B cell (primary cell): Measurements from ENCODE around the gene CHRM1.

Experiments used
- EZH2 ChIP-seq: IDR thresholded peaks from 2 replicates; pipeline ENCODE4 v1.6.1; 2012; ENCODE audit warnings: borderline replicate concordance, low read depth, mild to moderate bottlenecking, moderate library complexity, low read length; ENCODE audit not compliant: insufficient read depth, poor library complexity, severe bottlenecking
- TF ChIP-seq, protein P1 (sequence below): fragments of 200-600 bp; IDR thresholded peaks from one replicate; pipeline ENCODE4 v1.8.0; 2022; ENCODE audit warnings: antibody characterized with exemption, mild to moderate bottlenecking

DNA sequence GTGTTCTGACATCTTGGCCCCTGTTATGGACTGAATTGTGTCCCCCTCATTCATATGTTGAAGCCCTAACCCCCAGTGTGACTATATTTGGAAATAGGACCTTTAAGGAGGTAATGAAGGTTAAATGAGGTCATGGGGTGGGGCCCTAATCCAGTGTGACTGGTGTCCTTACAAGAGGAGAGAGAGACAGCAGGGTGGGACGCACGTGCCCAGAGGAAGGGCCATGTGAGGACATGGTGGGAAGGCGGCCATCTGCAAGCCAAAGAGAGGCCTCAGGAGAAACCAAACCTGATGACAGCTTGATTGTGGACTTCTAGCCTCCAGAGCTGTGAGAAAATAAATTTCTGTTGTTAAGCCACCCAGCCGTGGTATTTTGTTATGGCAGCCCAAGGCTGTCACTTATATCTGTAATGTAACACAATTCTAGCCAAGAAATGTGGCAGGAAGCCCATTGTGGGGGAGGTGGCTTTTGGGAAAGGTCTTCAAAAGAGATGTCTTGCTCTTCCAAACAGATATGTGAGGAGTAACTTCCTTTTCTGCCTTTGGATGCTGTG lies 39.9 kb upstream of the CHRM1 start:
- TF ChIP-seq, protein P1, sequence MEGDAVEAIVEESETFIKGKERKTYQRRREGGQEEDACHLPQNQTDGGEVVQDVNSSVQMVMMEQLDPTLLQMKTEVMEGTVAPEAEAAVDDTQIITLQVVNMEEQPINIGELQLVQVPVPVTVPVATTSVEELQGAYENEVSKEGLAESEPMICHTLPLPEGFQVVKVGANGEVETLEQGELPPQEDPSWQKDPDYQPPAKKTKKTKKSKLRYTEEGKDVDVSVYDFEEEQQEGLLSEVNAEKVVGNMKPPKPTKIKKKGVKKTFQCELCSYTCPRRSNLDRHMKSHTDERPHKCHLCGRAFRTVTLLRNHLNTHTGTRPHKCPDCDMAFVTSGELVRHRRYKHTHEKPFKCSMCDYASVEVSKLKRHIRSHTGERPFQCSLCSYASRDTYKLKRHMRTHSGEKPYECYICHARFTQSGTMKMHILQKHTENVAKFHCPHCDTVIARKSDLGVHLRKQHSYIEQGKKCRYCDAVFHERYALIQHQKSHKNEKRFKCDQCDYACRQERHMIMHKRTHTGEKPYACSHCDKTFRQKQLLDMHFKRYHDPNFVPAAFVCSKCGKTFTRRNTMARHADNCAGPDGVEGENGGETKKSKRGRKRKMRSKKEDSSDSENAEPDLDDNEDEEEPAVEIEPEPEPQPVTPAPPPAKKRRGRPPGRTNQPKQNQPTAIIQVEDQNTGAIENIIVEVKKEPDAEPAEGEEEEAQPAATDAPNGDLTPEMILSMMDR, result no peak
- TF ChIP-seq EZH2, result no peak
